Measurements from ENCODE around the gene LDAF1.
A peak's percentile ranks its signal among the peaks of the same experiment; 100 is the strongest.
"Not testable (repeated sequence)": the region's sequence is repeated elsewhere in the genome, so short reads cannot be mapped to it uniquely, and the experiment has no call there.

LDAF1 gene

GRCh38 chr16:21158208-21159110 is at the start of gene LDAF1:
LDAF1 (plus strand) TSS chr16:21158674; CDS start chr16:21161183, 2,509 bp downstream.
- DNase-seq, result peak; percentile 77

DNA sequence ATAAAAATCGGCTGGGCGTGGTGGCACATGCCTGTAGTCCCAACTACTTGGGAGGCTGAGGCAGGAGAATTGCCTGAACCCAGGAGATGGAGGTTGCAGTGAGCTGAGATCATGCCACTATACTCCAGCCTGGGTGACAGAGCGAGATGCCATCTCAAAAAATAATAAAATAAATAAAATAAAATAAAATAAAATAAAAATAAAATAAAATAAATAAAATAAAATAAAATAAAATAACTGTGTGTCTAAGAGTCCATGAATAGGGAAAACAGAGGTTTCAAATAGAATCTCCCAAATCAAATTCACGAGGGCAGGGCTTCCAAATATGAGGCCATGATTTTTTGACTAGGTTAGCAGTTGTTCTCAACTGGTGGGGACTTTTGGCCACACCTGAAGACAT is 42.9 kb upstream of the LDAF1 start:
- not testable (repeated sequence) for DNase-seq

DNA sequence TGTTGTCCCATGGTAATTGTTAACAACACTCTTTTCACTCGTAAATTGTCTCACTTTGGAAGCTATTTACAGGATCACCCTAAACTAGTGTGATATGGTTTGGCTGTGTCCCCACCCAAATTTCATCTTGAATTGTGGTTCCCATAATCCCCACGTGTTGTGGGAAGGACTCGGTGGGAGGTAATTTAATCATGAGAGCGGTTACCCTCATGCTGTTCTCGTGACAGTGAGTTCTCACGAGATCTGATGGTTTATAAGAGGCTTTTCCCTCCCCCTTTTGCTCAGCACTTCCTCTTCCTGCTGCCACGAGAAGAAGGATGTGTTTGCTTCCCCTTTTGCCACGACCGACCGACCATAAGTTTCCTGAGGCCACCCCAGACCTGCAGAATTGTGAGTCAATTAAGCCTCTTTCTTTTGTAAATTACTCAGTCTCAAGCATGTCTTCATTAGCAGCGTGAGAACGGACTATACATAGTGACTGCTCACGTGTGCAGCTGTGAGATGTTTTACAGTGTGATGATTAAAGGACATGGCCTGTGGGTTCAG is 42.3 kb upstream of the LDAF1 start:
- no peak for DNase-seq

- no peak for DNase-seq
Measured at GRCh38 chr16:21117567-21117966, 40.9 kb upstream of the LDAF1 start.

DNA sequence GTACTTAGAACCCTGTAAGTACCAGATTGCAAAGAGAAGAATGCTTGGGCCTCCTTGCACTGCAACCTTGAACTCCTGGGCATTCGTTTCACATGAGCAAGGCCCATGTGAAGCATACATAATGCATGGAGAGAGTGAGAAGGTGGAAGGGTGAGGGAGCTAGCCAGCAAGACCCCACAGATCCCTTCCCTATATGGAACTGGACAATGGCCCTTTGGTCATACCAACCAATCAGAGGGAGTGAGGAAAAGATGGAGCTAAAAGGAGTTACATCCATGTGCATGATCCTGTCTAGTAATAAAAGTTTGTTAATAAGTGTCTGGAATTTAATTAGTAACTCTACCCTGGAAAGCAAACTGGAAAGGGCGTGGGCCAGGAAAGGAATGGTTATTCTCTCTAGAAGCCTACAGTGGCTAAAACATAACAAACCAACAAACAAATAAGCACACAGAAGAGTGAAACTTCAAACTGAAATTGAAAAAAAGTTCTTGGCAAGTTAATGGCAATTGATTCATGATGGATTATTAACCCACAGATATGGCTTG is 37.4 kb upstream of the LDAF1 start:
- no peak for DNase-seq

- no peak for DNase-seq
Measured at GRCh38 chr16:21125191-21125590, 33.3 kb upstream of the LDAF1 start.

DNA sequence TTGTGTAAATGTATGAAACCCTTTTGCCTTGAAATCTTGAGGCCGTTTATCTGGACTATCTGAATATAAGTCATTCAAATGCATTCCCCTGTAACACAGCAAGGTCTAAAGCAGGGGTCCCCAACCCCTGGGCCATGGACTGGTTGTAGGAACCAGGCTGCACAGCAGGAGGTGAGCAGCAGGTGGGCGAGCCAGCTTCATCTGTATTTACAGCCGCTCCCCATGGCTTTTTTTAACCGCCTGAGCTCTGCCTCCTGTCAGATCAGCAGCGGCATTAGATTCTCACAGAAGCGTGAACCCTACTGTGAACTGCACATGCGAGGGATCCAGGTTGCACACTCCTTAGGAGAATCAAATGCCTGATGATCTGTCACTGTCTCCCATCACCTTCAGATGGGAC is 32.0 kb upstream of the LDAF1 start:
- no peak for DNase-seq

DNA sequence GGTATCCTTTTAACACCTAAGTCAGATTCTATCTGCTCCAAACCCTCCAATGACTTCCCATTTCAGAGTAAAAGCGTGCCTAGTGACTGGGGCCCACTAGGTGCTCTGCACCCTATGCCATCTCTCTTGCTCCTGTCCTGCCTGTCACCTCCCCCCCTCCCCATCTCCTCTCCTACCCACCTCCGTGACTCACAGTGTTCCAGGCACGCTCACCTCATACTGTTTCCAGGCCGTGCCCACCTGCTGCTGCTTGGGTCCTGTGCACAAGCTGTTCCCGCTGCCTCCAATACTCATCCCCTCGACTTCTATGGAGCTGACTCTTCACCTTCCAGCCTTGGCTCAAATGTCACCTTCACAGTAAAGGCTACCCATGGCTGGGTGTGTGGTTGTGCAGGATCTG is 29.5 kb upstream of the LDAF1 start:
- DNase-seq, result no peak

GRCh38 chr16:21130811-21131210 is 27.7 kb upstream of the LDAF1 start:
- no peak for DNase-seq

GRCh38 chr16:21134053-21134452 is 24.4 kb upstream of the LDAF1 start:
- DNase-seq, result no peak

GRCh38 chr16:21145738-21146137 is 12.7 kb upstream of the LDAF1 start:
- DNase-seq, result no peak

GRCh38 chr16:21150375-21151001 is 8.0 kb upstream of the LDAF1 start, which contains the start of gene DNAH3:
DNAH3 (minus strand) TSS chr16:21150846; CDS start chr16:21150319, 527 bp downstream.
- peak; percentile 66 for DNase-seq

GRCh38 chr16:21152160-21153030 is 6.1 kb upstream of the LDAF1 start:
- not testable (repeated sequence) for DNase-seq

- not testable (repeated sequence) for DNase-seq
Measured at GRCh38 chr16:21153124-21153729, 5.2 kb upstream of the LDAF1 start.

DNA sequence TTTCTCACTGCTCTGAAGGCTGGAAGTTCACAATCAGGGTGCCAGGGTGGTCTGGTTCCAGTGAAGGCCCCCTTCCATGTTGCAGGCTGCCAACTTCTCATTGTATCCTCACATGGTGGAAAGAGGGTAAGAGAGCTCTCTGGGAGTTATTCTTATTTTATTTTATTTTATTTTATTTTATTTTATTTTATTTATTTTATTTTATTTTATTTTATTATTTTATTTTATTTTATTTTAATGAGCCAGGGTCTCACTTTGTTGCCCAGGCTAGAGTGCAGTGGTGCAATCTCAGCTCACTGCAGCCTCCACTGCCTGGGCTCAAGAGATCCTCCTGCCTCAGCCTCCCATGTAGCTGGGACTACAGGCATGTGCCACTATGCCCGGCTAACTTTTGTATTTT is 2.5 kb upstream of the LDAF1 start:
- DNase-seq, result not testable (repeated sequence)

GRCh38 chr16:21156767-21157467 is 1.6 kb upstream of the LDAF1 start:
- peak; percentile 72 for DNase-seq

DNA sequence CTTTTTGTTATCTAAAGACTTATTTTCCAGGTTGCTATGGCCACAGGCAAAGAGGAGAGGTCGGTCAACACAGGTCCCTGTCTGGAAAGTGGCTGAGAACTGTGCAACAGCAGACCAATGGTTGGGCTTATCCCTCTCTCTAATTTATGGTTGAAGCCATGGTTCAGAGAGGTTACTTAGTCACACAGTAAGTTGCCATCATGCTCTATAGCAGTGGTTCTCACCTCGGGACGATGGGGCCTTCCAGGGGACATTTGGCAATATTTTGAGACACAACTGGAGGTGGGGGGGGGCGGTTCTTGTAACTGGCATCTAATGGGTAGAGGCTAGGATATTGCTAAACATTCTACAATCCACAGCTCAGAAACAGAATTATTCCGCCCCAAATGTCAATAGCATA is 842 bp upstream of the LDAF1 start:
- DNase-seq, result no peak

- DNase-seq, result no peak
Measured at GRCh38 chr16:21159281-21159951, 942 bp downstream of the LDAF1 start.

DNA sequence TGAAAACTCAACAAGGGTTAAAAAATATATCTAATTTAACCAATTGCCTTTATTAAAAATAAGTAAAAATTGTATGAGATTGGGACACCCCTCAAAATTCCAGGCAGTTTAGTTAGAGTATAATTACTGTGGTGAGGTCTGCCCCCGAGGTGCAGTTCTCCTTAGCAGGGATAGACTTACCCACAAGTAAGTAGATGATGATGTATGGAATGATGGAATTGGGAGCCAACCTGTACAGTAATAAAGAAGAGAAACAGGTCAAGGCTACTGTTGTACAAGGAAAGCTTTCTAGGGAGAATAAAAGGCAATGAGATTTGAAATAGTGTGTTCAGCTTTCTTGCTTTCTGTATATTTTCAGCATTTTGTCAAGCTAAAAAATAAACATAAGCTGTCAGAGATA is 1.8 kb downstream of the LDAF1 start:
- DNase-seq, result no peak

DNA sequence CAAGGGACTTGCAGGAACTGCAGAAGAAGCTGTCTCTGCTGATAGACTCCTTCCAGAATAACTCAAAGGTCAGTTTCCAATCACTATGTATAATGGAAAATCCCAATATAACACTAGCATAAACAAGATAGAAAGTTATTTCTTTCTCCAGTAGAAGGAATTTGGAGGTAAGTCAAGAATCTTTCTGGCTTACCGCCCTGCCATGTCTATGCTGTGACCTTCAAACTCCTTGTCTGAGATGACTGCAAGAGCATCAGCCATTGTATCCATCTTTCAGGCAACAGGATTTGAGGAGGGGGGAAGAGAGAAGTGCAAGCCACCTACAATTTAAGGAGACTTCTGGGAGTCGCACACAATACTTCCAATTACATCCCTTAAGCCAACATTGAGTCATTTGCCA is 2.7 kb downstream of the LDAF1 start:
- DNase-seq, result no peak

DNA sequence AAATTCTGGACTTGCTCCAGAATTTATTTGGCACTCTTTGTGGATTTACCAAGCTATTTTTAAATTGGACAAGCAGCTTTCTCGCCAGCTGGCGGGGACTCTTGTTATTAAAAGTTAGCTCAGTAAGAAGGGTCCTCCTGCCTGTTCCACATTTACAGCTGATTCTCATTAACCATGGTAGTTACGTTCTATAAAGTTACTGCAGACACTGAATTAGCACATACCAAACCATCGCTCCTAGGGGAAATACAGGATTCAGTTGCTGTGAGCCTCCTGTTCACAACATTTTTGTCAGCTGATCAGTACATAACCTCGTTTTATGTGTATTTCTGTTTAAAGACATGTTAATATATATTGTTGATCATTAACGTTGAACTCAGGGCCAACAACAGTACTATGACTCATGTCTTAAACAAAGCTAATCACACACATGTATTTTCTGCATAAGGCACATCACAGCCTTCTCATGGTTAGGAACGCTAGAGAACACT is 4.2 kb downstream of the LDAF1 start:
- DNase-seq, result no peak

Data from kidney glomerular epithelial cell (primary cell).